ENCODE measurements around the gene BNC2. TPM values are rescaled to one million over a fixed set of nuclear protein-coding genes. Genes with fewer than 3 reads are reported as not detected.

Gene BNC2
- total RNA-seq, 1 experiment from 2014 or later = 43.6 TPM

GRCh38 chr9:16673171-16673570 is 197.3 kb downstream of the BNC2 start:
- Histone ChIP-seq H3K14ac (ENCODE audit: insufficient read depth, low read length) (no peak overlapping the region), H4K91ac (ENCODE audit: insufficient read length, low read depth, low read length) (no peak overlapping the region), H2AK5ac (ENCODE audit: insufficient read length, low read length) (no peak overlapping the region), H3K4me1 (ENCODE audit: insufficient read depth, low read length) (peaks cover 3% of the 10 kb centered on the region; the same call in 1 of the 2 replicates), H3K79me2 (ENCODE audit: insufficient read depth, low read length) (no peaks in the 10 kb centered on the region), H3K9ac (ENCODE audit: extremely low read depth, insufficient read length, low read length) (no peak overlapping the region), H2BK15ac (ENCODE audit: low read depth, low read length) (no peak overlapping the region), H2AFZ (ENCODE audit: low read length) (no peak overlapping the region), H3T11ph (ENCODE audit: low read length) (no peak overlapping the region), H2BK20ac (ENCODE audit: low read depth, low read length, poor library complexity, severe bottlenecking) (no peak overlapping the region), H2BK120ac (ENCODE audit: low read depth, low read length, poor library complexity, severe bottlenecking) (no peak overlapping the region), H3K56ac (ENCODE audit: insufficient read length, low read depth, low read length) (no peak overlapping the region), H3K23me2 (ENCODE audit: insufficient read length, low read depth, low read length, poor library complexity, severe bottlenecking) (no peaks in the 10 kb centered on the region), H3K4me2 (ENCODE audit: insufficient read depth, insufficient read length, low read length) (no peak overlapping the region), H3K27ac (ENCODE audit: insufficient read length, low read depth, low read length) (no peak overlapping the region), H2BK5ac (ENCODE audit: insufficient read length, low read length) (no peak overlapping the region), H3K79me1 (ENCODE audit: insufficient read depth, low read depth, low read length, poor library complexity, severe bottlenecking) (no peaks in the 10 kb centered on the region), H4K5ac (ENCODE audit: insufficient read length, low read depth, low read length) (no peak overlapping the region), H4K8ac (replicated peaks; ENCODE audit: insufficient read length, low read depth, low read length) (no peak overlapping the region), H3K23ac (ENCODE audit: insufficient read length, low read depth, low read length) (no peak overlapping the region), H2BK12ac (ENCODE audit: insufficient read length, low read depth, low read length) (no peak overlapping the region), H4K20me1 (ENCODE audit: control insufficient read depth, insufficient read depth, insufficient read length) (no peaks in the 10 kb centered on the region), H3K27me3 (ENCODE audit: insufficient read depth, low read length) (no peaks in the 10 kb centered on the region), H3K9me3 (ENCODE audit: control insufficient read depth, low read depth, low read length) (no peaks in the 10 kb centered on the region), H3K4ac (ENCODE audit: low read depth, low read length) (no peak overlapping the region), H3K18ac (ENCODE audit: insufficient read length, low read depth, low read length) (no peak overlapping the region)
- TF ChIP-seq, protein P1, sequence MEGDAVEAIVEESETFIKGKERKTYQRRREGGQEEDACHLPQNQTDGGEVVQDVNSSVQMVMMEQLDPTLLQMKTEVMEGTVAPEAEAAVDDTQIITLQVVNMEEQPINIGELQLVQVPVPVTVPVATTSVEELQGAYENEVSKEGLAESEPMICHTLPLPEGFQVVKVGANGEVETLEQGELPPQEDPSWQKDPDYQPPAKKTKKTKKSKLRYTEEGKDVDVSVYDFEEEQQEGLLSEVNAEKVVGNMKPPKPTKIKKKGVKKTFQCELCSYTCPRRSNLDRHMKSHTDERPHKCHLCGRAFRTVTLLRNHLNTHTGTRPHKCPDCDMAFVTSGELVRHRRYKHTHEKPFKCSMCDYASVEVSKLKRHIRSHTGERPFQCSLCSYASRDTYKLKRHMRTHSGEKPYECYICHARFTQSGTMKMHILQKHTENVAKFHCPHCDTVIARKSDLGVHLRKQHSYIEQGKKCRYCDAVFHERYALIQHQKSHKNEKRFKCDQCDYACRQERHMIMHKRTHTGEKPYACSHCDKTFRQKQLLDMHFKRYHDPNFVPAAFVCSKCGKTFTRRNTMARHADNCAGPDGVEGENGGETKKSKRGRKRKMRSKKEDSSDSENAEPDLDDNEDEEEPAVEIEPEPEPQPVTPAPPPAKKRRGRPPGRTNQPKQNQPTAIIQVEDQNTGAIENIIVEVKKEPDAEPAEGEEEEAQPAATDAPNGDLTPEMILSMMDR (conservative IDR thresholded peaks at IDR 0.05) = no peak
- Mint-ChIP-seq H3K4me3 (no peak overlapping the region), H3K9me3 (no peaks in the 10 kb centered on the region), H3K27me3 (ENCODE audit: low read depth) (no peaks in the 10 kb centered on the region), H3K4me1 (peaks cover 19 to 24% of the 10 kb centered on the region in 2 experiments), H3K36me3 (ENCODE audit: insufficient read depth in 1 of 3, low read depth in 3 of 3) (no peaks in the 10 kb centered on the region; a peak in 1 of 7 replicates), H3K27ac (no peak overlapping the region; a peak in 1 of 7 replicates)
- no peak for DNase-seq

All from H9 (cell line).